Immature natural killer cell (primary cell): ENCODE data around the gene MXRA7. TPM values are rescaled to one million over a fixed set of nuclear protein-coding genes. Genes with fewer than 3 reads are reported as not detected.
"Not testable (repeated sequence)": the region's sequence is repeated elsewhere in the genome, so short reads cannot be mapped to it uniquely, and the experiment has no call there.

ENCODE experiments used
- DNase-seq, 3 donors: peaks; one replicate each; pipeline ENCODE4 v3.0.0; 2022; ENCODE audit warnings: mixed read lengths in 1 of 3
- H3K27ac Mint-ChIP-seq, 6 donors: one replicate each; pipeline ENCODE4 v1.8.0; 2020; ENCODE audit warnings: mixed read lengths in 6 of 6, mild to moderate bottlenecking in 5 of 6, inconsistent platforms in 4 of 6, moderate library complexity in 3 of 6
- H3K27me3 Mint-ChIP-seq, 3 donors: one replicate each; pipeline ENCODE4 v1.8.0; 2020 to 2021; ENCODE audit warnings: low read depth in 3 of 3, mild to moderate bottlenecking in 3 of 3, mixed read lengths in 3 of 3, moderate library complexity in 3 of 3, inconsistent platforms in 1 of 3
- H3K36me3 Mint-ChIP-seq, 3 donors: one replicate each; pipeline ENCODE4 v1.8.0; 2020; ENCODE audit warnings: mixed read lengths in 3 of 3, inconsistent platforms in 2 of 3, mild to moderate bottlenecking in 2 of 3
- H3K4me1 Mint-ChIP-seq, 2 donors: one replicate each; pipeline ENCODE4 v1.8.0; 2020; ENCODE audit warnings: inconsistent platforms in 2 of 2, mild to moderate bottlenecking in 2 of 2, mixed read lengths in 2 of 2, moderate library complexity in 1 of 2
- H3K4me3 Mint-ChIP-seq, 5 donors: one replicate each; pipeline ENCODE4 v1.8.0; 2020; ENCODE audit warnings: mild to moderate bottlenecking in 5 of 5, mixed read lengths in 5 of 5, inconsistent platforms in 3 of 5, moderate library complexity in 3 of 5
- H3K9me3 Mint-ChIP-seq, 6 donors: one replicate each; pipeline ENCODE4 v1.8.0; 2020; ENCODE audit warnings: mild to moderate bottlenecking in 6 of 6, mixed read lengths in 6 of 6, inconsistent platforms in 4 of 6, moderate library complexity in 3 of 6
- polyA plus RNA-seq, 3 donors: library from polyadenylated mRNA; unstranded; fragments of 300-500 nt; fragmentation: Illumina TruSeq; gene quantifications; one replicate each; pipeline ENCODE4 v1.2.3, GENCODE V29; 2021

MXRA7 gene
- polyA plus RNA-seq, 3 donors from 2014 or later: 23.6 to 60.6 (median 56.7) TPM

DNA sequence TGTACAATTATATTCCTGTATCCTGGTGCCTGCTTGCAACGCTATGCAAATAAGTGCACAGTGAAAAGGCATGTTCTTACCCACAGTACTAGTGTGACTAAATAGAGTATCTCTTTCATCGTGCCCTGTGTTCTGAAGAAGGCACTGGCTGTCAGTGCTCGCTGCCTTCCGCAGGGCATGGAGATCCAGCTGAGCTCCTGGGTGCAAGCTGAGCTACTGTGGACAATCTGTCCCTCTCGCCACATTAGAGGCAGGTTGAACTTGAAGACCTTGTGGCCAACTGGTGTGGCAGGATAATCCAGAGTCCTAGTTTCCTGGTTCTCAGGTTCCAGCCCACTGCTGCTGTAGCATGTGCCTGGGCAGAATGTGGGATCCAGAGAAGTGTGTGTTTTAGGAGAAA is 65.3 kb downstream of the MXRA7 start:
- H3K4me1 Mint-ChIP-seq: no peaks in the 10 kb centered on the region
- peaks cover 0 to 8% (median 6%) of the 10 kb centered on the region in 3 donors for H3K27me3 Mint-ChIP-seq
- peaks cover 5 to 9% (median 7%) of the 10 kb centered on the region in 6 donors for H3K9me3 Mint-ChIP-seq
- H3K4me3 Mint-ChIP-seq: no peak overlapping the region
- H3K36me3 Mint-ChIP-seq: peaks cover 4 to 8% (median 4%) of the 10 kb centered on the region in 3 donors
- no peak for DNase-seq
- H3K27ac Mint-ChIP-seq: no peak overlapping the region

DNA sequence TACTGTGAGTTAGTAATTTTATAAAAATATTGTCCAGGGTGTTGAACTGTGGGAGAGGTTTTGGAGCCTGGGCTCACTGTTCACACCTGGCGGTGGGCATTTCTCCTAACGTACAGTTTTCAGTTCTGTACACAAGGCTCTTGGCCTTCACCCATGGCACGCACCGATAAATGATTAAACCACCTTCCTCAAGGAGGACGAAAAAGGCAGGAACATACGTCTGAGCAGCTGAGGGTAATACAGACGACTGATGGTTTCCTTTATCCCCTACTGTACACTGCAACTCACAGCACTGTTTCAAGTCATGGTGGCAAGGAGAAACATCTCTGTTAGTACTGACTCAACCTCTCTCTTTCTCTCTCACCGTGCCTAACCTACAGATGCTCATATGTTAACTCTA is 65.8 kb downstream of the MXRA7 start:
- Mint-ChIP-seq H3K36me3 (peaks cover 4 to 8% (median 4%) of the 10 kb centered on the region in 3 donors), H3K9me3 (peaks cover 5 to 9% (median 7%) of the 10 kb centered on the region in 6 donors), H3K27me3 (peaks cover 0 to 8% (median 6%) of the 10 kb centered on the region in 3 donors), H3K27ac (no peak overlapping the region), H3K4me3 (no peak overlapping the region), H3K4me1 (no peaks in the 10 kb centered on the region)
- no peak for DNase-seq

DNA sequence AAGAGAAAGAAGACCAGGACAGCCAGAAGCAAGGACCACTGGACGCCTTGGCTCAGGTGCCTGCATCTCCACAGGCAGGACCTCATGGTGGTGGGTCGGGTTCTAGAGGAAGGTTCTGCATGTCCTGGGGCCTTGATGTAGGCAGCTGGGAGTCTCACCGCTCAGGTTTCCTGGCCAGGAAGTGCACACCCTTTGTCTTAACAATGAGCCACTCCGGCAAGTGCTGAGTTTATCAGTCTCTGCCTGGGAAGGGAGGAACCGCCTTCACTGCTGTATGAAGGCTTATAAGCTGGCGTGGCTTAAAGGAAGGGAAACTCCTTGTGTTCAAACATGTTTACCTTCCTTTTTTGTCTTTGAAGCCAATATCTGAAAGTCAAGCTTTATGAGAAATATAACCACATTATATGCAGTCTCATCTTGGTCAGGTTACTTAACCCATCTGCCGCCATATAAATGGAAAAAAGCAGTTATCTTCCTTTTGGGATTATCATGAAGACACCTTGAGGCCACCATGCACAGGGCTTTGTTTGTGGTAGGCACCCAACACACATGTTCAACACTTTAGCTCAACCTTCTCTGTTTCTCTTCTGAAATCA is 67.1 kb downstream of the MXRA7 start, which contains the start of gene ST6GALNAC1:
ST6GALNAC1 (minus strand) TSS at position 205 of the 596 bp plus-strand sequence; CDS start at position 86, 119 bp downstream.
- Mint-ChIP-seq H3K4me3 (no peak within 1 kb of the TSS), H3K4me1 (no peaks in the 10 kb centered on the region), H3K36me3 (peaks cover 4 to 8% (median 4%) of the 10 kb centered on the region in 3 donors), H3K27me3 (peaks cover 0 to 9% (median 6%) of the 10 kb centered on the region in 3 donors), H3K27ac (no peak within 1 kb of the TSS), H3K9me3 (peaks cover 5 to 9% (median 6%) of the 10 kb centered on the region in 6 donors)
- DNase-seq: no peak

DNA sequence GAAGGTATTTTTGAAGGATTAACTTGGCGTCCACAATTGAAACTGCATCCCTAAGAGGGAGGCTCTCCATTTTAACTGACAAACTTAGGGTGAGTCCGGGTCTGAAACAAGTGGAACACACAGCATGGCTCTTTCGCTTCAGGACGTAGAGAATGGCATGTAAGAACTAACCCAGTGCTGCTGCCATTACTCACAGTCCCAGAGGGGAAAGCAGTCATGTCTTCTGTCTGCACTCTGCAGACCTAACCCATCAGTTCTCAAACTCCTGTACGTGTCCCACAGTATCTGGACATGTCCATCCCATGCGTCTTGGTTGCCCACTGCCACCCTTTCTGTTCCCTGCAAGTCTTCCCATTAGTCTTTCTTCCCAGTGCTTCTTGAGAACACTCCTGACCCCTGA is 67.8 kb downstream of the MXRA7 start:
- peaks cover 0 to 9% (median 6%) of the 10 kb centered on the region in 3 donors for H3K27me3 Mint-ChIP-seq
- no peak overlapping the region for H3K4me3 Mint-ChIP-seq
- H3K4me1 Mint-ChIP-seq: no peaks in the 10 kb centered on the region
- DNase-seq: no peak
- peaks cover 5 to 9% (median 6%) of the 10 kb centered on the region in 6 donors for H3K9me3 Mint-ChIP-seq
- peaks cover 4 to 8% (median 4%) of the 10 kb centered on the region in 3 donors for H3K36me3 Mint-ChIP-seq
- H3K27ac Mint-ChIP-seq: no peak overlapping the region

DNA sequence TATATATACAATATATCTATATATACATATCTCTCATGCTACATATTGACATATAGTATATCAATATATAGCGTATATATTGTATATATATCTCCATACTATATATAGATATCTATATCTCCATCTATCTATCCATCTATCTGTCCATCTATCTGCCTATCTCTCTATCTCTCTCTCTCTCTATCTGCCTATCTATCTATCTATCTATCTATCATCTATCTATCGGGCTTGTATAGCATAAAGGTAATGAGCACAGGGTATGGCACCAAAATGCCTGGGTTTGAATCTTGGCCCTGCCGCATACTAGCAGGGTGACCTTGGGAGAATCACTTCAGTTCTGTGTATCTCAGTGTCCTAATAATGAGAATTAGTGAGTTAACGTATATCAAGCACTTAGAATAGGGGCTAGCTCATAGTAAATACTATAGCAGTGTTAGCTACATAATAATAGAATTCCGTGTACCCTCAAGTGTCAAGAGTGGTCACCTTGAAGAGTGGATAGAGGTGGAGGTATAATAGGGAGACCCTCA is 68.7 kb downstream of the MXRA7 start:
- no peaks in the 10 kb centered on the region for H3K4me1 Mint-ChIP-seq
- H3K4me3 Mint-ChIP-seq: no peak overlapping the region
- peaks cover 0 to 12% (median 8%) of the 10 kb centered on the region in 3 donors for H3K27me3 Mint-ChIP-seq
- peaks cover 5 to 9% (median 6%) of the 10 kb centered on the region in 6 donors for H3K9me3 Mint-ChIP-seq
- peaks cover 4 to 8% (median 4%) of the 10 kb centered on the region in 3 donors for H3K36me3 Mint-ChIP-seq
- no peak overlapping the region for H3K27ac Mint-ChIP-seq
- no peak for DNase-seq

DNA sequence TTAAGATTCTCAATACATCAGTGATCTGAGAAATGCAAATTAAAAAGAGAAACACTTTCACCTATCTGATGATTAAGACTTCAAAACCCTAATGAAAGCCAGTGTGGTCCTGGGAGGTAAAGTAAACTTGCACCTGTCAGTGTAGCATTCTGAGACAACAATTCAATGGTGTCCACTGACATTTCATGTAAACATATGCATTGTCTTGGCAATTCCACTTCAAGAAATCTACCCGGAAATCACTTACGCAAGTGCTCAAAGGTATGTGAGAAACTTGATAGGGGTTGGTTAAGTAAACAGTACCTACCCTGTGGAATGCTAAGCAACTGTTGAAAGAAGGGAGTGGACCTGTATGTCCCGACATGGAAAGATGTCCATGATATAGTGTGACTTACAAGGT is 69.3 kb downstream of the MXRA7 start:
- Mint-ChIP-seq H3K4me3 (no peak overlapping the region), H3K9me3 (peaks cover 1 to 5% (median 4%) of the 10 kb centered on the region in 6 donors), H3K27me3 (peaks cover 0 to 12% (median 8%) of the 10 kb centered on the region in 3 donors), H3K27ac (no peak overlapping the region), H3K36me3 (peaks cover under 1 to 4% (median 1%) of the 10 kb centered on the region in 3 donors), H3K4me1 (no peaks in the 10 kb centered on the region)
- no peak for DNase-seq

DNA sequence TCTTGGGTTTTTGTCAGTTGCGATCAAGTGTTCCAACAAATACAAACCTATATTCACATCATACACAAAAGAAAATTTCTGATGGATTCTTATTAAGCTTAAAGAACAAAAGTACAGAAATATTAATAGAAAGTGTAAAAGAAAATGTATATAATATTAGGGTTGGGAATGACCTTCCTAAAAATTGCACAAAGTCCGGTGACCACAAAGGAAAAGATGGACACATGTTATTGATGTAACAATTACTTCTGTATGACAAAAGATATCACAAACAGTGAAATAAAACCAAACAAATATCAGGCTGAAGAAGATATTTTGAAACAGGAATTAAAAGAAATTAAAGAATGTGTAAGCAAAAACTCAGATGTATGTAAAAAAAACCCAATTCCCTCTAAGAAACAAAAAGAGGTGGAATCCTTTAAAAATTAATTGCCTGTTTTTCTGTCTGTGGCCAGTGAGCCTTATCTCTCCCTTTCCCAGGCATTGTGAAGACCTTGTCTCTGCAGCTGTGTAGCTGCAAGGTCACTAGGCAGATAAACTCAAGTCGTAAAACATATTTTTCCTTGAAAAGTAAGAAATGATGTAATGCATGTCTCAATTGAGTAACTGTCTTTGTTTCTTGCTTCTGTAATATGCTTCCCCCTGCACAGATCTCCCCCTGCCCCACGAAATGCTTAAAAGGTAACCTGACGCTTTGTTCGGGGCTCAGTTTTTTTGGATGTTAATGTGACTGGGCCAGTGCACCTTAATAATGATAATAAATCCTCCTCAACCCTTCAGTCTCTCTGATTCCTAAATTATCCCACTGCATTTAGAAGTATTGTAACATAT is 70.0 kb downstream of the MXRA7 start:
- Mint-ChIP-seq H3K36me3 (no peaks in the 10 kb centered on the region), H3K9me3 (no peaks in the 10 kb centered on the region), H3K4me3 (no peak overlapping the region), H3K4me1 (no peaks in the 10 kb centered on the region), H3K27ac (peak overlapping the region in 1 of 6 donors; percentile 46), H3K27me3 (peaks cover 0 to 14% (median 5%) of the 10 kb centered on the region in 3 donors)
- no peak for DNase-seq

DNA sequence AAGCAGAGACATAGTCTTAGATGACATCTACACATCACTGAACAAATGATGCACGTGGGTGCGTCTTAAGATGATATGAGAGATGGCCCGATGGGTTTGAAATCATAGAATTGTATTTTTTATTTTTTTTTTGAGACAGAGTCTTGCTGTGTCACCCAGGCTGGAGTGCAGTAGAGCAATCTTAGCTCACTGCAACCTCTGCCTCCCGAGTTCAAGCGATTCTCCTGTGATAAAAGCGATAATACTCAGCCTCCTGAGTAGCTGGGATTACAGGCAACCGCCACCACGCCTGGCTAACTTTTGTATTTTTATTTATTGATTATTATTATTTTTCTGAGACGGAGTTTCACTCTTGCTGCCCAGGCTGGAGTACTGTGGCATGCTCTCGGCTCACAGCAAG is 72.5 kb downstream of the MXRA7 start:
- Mint-ChIP-seq H3K9me3 (no peaks in the 10 kb centered on the region), H3K27me3 (peaks cover 2 to 12% (median 5%) of the 10 kb centered on the region in 3 donors)

DNA sequence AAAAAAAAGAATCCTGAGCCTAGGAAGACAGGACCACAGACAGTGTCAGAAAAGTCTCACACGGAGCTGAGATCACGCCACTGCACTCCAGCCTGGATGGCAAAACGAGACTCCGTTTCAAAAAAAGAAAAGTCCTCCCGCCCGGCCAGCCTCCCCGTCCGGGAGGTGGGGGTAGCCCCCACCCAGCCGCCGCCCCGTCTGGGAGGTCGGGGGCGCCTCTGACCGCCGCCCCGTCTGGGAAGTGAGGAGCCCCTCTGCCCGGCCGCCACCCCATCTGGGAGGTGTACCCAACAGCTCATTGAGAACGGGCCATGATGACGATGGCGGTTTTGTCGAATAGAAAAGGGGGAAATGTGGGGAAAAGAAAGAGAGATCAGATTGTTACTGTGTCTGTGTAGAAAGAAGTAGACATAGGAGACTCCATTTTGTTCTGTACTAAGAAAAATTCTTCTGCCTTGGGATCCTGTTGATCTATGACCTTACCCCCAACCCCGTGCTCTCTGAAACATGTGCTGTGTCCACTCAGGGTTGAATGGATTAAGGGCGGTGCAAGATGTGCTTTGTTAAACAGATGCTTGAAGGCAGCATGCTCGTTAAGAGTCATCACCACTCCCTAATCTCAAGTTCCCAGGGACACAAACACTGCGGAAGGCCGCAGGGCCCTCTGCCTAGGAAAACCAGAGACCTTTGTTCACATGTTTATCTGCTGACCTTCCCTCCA is 74.1 kb downstream of the MXRA7 start:
- not testable (repeated sequence) for H3K27ac Mint-ChIP-seq, H3K9me3 Mint-ChIP-seq, H3K27me3 Mint-ChIP-seq, H3K4me1 Mint-ChIP-seq, H3K36me3 Mint-ChIP-seq, H3K4me3 Mint-ChIP-seq, DNase-seq

More for the DNA sequence above, 72.5 kb downstream of the MXRA7 start:
- DNase-seq: no peak
- Mint-ChIP-seq H3K27ac (no peak overlapping the region), H3K36me3 (no peaks in the 10 kb centered on the region), H3K4me3 (no peak overlapping the region), H3K4me1 (no peaks in the 10 kb centered on the region)

DNA sequence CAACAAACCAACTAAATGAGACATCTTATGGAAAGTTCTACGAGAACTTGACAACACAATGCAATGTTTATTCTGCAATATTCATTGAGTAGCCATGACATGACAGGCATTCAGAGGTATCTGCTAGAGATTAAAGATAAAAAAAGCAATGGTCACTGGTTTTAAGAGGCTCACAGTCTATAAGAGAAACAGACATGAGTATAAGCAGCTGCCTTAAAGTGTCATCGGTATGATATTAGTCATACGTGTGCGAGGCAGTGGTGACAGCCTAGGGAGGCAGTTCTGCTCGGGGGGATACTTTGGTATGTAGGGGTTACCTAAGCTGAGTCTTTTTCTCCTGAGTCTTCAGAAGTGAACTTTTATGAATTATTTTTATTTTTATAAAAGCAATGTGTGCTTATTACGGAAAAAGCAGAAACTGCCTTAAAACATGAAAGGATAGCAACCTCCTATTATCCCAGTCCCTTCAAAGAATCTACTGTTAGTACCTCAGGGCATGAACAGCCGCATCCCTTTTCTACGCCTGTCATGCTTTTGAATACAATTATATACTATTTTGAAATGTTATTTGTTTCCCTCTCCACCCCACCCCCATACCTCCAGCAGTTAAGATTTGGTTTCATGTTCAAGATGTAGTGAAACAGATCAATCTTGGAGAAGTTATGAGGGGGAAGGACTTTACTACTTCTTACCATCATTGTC is 75.0 kb downstream of the MXRA7 start:
- H3K27ac Mint-ChIP-seq: no peak overlapping the region
- no peaks in the 10 kb centered on the region for H3K9me3 Mint-ChIP-seq

DNA sequence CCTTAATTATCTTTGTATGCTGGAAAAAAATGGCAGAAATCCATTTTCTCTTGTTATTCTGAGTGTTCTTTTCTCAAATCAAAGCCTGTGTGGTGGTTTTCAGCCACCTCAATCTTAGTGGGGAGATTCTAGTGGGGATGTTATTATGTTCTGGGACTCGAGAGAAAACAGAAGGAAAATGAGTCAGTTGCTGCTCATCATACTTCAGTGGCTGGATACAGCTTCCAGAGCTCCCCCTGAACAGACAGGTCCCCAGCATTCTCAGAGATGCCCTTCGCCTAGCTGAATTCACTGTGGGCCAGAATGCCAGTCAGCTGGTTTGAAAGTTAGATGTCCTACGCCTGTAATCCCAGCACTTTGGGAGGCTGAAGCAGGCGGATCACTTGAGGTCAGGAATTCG is 75.7 kb downstream of the MXRA7 start:
- H3K27ac Mint-ChIP-seq: no peak overlapping the region
- peaks cover 2 to 7% (median 5%) of the 10 kb centered on the region in 3 donors for H3K27me3 Mint-ChIP-seq
- H3K4me3 Mint-ChIP-seq: no peak overlapping the region
- H3K9me3 Mint-ChIP-seq: no peaks in the 10 kb centered on the region
- DNase-seq: no peak
- no peaks in the 10 kb centered on the region for H3K36me3 Mint-ChIP-seq
- peaks cover 0 to 10% of the 10 kb centered on the region in 2 donors for H3K4me1 Mint-ChIP-seq

More for the DNA sequence above, 75.0 kb downstream of the MXRA7 start:
- H3K4me3 Mint-ChIP-seq: no peak overlapping the region
- H3K36me3 Mint-ChIP-seq: no peaks in the 10 kb centered on the region
- peaks cover 0 to 10% of the 10 kb centered on the region in 2 donors for H3K4me1 Mint-ChIP-seq
- no peak for DNase-seq
- peaks cover 2 to 7% (median 5%) of the 10 kb centered on the region in 3 donors for H3K27me3 Mint-ChIP-seq

DNA sequence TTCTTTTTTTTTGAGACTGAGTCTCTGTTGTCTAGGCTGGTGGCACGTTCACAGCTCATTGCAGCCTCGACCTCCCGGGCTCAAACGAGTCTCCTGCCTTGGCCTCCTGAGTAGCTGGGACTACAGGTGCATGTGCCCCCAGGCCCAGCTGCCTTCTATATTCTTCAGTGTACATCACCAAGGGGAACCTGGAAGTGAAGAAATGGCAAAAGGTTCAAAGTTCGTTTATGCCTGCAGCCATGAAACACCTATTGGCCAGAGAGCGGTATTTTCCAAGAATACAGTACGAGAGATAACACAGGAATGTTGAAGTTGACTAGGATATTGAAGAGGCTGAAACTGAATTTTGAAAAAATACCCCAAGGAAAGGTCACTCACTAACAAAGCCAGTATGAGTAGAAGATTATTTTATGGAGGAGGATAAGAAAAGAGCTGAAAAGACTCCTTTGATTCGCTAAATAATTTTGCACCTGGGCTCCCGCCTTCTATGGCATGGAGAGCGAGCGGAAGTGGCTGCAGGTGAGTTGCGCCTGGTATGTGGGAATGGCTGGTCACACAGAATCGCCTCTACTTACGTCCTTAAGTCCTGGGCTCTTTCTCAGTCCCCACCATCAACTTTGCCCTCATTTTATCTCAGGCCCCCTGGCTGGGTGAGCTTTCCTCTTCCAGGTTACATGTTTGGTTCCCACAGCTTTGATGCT is 77.0 kb downstream of the MXRA7 start:
- Mint-ChIP-seq H3K27ac (no peak overlapping the region), H3K27me3 (peaks cover 2 to 7% (median 5%) of the 10 kb centered on the region in 3 donors), H3K4me1 (peaks cover 0 to 10% of the 10 kb centered on the region in 2 donors), H3K9me3 (no peaks in the 10 kb centered on the region), H3K4me3 (no peak overlapping the region), H3K36me3 (no peaks in the 10 kb centered on the region)
- DNase-seq: no peak
